ENCODE data around the gene EDARADD.

Gene EDARADD

GRCh38 chr1:236395230-236395946, 1.3 kb downstream of the EDARADD start:
- no peak for FAIRE-seq

DNA sequence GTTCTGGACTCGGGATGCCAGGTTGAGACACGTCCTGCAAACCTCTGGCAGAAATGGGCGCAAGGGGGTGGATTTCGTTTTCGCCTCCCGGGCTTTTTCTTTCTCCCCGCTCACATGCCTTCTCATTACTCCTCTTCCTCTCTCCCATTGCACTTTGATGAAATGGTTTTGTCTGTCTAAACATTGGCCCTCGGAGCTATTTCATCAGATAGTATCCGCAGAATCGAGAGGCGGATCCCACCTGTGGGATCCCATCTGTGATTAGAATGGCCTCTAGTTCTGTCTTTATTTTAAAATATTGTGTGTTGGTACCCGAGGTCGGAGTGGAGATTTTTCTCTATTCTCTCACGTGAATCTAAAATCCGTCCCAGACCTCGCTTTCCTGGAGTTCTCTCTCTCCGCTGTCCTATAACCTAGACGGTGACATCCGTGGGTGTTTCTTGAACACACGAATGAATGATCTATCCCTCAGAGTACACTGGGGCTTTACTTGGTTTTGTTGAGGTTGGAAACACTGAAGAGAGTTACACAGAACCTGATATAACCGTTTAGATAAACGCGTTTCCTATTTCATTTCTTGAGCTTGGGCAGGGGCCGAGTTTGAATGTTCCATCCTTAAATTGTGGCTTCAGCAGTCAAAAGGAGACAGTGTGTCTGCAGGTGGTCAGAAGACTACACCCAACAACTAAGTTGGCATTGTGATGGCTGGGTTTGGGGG, 2.0 kb downstream of the EDARADD start:
- no peak for FAIRE-seq

GRCh38 chr1:236396665-236397043, 2.6 kb downstream of the EDARADD start:
- no peak for FAIRE-seq

GRCh38 chr1:236397173-236397759, 3.2 kb downstream of the EDARADD start:
- FAIRE-seq, result no peak

DNA sequence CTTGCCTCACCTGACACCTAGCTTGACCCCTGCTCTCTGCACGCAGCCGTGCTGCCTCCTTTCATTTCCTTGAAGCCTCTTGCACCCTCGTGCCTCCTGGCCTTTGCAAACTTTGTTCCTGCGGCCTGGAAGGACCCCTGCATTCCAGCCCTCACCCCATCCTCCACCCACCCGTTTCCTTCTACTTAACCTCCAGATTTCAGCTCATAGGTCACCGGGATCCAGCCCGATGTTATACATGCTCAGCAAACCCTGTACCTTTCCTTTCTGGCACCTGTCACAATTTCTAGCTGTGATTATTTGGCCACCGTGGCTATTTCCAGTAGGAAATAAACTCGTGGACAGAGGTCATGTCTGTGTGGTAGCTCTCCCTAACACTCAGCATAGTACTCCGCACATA, 4.5 kb downstream of the EDARADD start:
- FAIRE-seq, result no peak

GRCh38 chr1:236400061-236400603, 6.0 kb downstream of the EDARADD start:
- FAIRE-seq, result no peak

DNA sequence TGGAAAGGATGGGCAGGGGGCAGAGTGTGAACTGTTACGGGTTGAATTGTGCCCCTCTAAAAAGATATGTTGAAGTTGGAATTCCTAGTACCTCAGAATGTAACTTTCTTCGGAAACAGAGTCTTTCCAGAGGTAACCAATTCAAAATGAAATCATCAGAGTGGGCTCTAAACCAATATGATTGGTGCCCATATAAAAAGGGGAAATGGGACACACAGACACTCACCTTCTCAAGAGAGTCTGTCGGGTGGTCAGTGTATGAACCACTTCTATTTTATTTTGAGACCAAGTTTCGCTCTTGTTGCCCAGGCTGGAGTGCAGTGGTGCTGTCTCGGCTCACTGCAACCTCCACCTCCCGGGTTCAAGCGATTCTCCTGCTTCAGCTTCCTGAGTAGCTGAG, 7.6 kb downstream of the EDARADD start:
- FAIRE-seq, result no peak

GRCh38 chr1:236403905-236404696, 10.0 kb downstream of the EDARADD start:
- FAIRE-seq, result no peak

GRCh38 chr1:236407059-236407458, 13.0 kb downstream of the EDARADD start:
- no peak for FAIRE-seq

DNA sequence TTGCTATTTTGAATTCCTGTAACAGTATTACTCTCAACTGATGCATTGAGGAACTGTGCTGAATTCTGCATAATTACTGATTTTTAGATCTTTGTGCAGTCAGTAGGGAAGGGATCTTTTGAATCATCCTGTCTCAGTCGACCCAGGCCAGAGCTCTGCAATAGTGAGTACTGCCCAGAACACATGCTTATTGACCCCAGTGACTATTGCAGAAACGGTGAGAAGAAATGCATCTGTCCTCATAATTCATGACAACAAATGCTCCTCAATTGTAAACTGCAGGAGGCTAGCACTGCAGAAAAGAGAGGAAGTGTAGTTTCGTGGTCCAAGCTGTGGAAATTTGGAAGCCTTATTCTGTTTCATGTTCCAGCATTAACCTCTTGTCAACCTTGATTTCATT, 19.6 kb downstream of the EDARADD start:
- FAIRE-seq, result no peak

GRCh38 chr1:236416165-236416564, 22.1 kb downstream of the EDARADD start:
- FAIRE-seq, result no peak

DNA sequence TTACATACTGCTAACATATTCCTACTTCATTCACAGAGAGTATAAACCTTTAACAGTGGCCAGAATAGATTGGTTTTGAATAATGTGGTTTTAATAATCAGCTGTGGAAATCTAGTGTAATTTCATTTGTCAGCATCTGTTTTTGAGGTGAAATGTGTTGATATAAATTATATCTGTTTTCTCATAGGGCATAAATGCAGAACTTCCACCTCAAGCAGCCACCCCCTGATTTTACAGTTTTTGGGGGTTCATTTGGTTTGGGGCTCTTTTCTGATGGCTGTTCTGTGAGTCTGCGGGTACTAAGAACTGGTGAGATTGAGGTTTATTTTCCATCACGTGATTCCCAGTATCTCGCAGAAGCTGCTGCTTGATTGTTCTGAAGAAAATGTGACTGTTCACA, 23.2 kb downstream of the EDARADD start:
- FAIRE-seq, result no peak

DNA sequence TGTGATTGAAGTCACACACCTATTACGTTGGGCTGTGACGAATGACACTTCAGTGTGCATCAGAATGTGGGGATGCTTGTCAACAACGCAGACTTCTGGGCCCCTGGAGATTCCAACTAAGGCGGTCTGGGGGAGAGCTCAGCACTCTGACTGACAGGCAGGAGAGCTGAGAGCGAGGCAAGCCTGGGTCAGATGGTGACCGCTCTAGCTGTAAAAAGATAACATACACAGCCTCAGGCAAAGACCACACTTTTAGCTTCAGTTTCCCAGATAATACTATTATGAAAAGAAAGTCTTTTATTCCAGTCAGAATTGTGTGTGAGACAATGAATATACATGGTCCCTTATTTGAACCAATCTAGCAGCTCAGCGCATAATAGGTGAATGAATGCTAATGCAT, 25.4 kb downstream of the EDARADD start:
- no peak for FAIRE-seq

DNA sequence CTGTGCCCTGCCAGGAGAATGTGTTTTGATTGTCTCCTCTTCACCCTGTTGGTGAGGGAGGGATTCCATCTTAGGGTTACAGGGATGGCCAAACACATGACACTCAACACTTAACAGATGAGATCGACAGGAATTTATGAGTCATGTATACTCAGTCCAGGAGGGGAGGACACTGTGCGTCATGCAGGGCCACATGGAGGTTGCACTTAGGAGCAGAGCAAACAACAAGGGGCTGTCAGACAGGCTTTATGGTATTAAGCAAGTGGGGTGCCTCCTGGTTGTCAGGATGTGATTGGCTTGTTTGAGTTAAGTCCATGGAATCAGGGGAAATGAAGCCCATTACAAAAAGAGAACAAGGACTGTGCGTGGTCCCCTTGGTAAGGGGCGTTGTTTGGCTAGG, 26.9 kb downstream of the EDARADD start:
- FAIRE-seq, result no peak

GRCh38 chr1:236421850-236422516, 27.9 kb downstream of the EDARADD start:
- no peak for FAIRE-seq

GRCh38 chr1:236422517-236422876, 28.4 kb downstream of the EDARADD start:
- no peak for FAIRE-seq

- FAIRE-seq, result no peak
These were observed 31.1 kb downstream of the EDARADD start for GRCh38 chr1:236425031-236425663.

DNA sequence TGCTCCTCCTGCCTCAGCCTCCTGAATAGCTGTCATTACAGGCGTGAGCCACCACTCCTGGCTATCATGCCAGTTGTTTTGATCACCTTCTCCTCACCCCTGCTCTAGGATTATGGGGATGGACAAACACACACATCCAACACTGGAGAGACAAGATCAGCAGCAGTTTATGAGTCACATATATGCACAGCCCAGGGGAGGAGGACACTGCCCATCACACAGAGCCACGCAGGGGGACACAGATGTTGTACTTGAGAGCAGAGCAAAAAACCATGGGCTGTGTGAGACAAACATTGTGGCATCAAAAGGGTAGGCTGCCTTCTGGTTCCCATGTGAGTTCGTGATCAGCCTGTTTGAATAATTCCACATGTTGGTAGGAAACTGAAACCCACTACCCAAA, 32.1 kb downstream of the EDARADD start:
- no peak for FAIRE-seq

DNA sequence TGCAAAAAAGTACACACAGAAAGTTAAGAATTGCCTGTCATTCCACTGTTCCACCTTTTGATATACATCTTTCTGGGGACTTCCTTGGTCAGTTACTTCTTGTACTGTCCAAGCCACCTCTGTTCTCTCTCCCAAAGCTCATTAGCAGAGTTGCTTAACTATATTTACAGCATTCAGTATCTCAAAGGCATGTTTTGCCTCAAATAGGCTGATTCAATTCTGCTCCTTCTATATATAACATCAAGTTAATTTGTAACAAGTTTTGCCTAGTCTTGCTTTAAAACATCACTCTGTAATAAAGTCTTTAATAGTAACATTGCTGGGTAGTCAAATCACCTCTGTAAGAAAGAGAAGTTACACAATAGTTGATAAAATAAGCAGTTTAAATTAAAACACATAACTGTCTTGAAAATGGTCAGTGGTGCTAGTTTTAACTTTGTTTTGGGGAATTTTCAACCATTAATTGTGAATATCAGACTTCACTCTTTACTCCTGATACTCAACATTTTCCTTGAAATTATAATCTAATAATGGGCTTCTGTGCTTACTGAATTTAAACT, 35.7 kb downstream of the EDARADD start:
- no peak for FAIRE-seq

DNA sequence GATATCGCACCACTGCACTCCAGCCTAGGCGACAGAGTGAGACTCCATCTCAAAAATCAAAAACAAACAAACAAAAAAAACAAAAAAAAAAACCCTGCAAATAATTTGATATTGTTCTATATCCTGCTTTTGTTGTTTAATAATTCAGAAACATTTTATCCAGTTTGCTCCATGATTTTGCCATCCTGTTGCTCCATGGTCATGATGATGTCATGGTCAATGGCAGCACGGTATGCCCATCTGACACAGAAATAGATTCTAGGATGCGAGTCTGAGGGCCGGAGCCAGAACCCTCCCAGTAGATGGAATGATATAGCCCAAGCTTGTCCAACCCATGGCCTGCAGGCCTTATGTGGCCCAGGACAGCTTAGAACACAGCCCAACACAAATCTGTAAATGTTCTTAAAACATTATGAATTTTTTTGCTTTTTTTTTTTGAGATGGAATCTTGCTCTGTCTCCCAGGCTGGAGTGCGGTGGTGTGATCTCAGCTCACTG, 39.8 kb downstream of the EDARADD start:
- no peak for FAIRE-seq

GRCh38 chr1:236438614-236439013, 44.5 kb downstream of the EDARADD start:
- FAIRE-seq, result no peak

DNA sequence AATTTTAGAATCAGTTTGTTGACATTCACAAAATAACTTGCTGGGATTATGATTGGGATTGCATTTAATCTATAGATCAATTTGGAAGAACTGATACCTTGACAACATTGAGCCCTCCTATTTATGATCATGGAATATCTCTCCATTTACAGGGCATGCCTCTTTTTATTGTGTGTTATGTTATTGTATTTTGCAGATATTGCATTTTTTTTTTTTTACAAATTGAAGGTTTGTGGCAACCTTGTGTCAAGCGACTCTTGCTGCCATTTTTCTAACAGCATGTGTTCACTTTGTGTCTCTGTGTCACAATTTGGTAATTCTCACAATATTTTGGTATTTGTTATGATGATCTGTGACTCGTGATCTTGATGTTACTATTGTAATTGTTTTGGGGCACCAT, 46.3 kb downstream of the EDARADD start:
- no peak for FAIRE-seq
